Pulmonary artery endothelial cell (primary cell): Measurements from ENCODE around the gene RPL18. TPM values are rescaled to one million over a fixed set of nuclear protein-coding genes. Genes with fewer than 3 reads are reported as not detected.
"Not testable (repeated sequence)": the region's sequence is repeated elsewhere in the genome, so short reads cannot be mapped to it uniquely, and the experiment has no call there.

Experiments used
- DNase-seq: peaks from one replicate; pipeline ENCODE4 v3.0.0-alpha.2; 2011; ENCODE audit warnings: low read depth, low spot score
- total RNA-seq: library from RNA; depleted of rRNA; stranded (reverse); fragments of >200 nt; gene quantifications from 2 replicates; pipeline ENCODE4 v1.2.3, GENCODE V29; 2014

Gene RPL18
- 1,737 and 2,640 TPM in 2 replicates for total RNA-seq

- peak; percentile 100 for DNase-seq
Observed at GRCh38 chr19:48618916-48619691, at the start of gene RPL18, which contains the start of gene SPHK2. TSS of gene RPL18 (minus strand) at chr19:48619178. CDS start at chr19:48619143, 35 bp downstream. TSS of gene SPHK2 (plus strand) at chr19:48619506. CDS start at chr19:48620515, 1,009 bp downstream.

GRCh38 chr19:48668761-48669160 is 49.8 kb upstream of the RPL18 start:
- DNase-seq: no peak

GRCh38 chr19:48668332-48668731 is 49.4 kb upstream of the RPL18 start:
- DNase-seq: no peak

GRCh38 chr19:48665786-48666185 is 46.8 kb upstream of the RPL18 start:
- DNase-seq: no peak

- DNase-seq: no peak
Observed at GRCh38 chr19:48664476-48664875, 45.5 kb upstream of the RPL18 start.

GRCh38 chr19:48663667-48664066 is 44.7 kb upstream of the RPL18 start:
- DNase-seq: no peak

- DNase-seq: no peak
Observed at GRCh38 chr19:48661711-48662090, 42.7 kb upstream of the RPL18 start.

GRCh38 chr19:48660852-48661710 is 42.1 kb upstream of the RPL18 start:
- DNase-seq: peak; percentile 75

- DNase-seq: no peak
Observed at GRCh38 chr19:48659768-48660167, 40.8 kb upstream of the RPL18 start.

- no peak for DNase-seq
Observed at GRCh38 chr19:48658483-48658882, 39.5 kb upstream of the RPL18 start.

- DNase-seq: not testable (repeated sequence)
Observed at GRCh38 chr19:48657828-48658227, 38.9 kb upstream of the RPL18 start.

- DNase-seq: no peak
Observed at GRCh38 chr19:48656840-48657474, 38.0 kb upstream of the RPL18 start.

GRCh38 chr19:48654299-48655059 is 35.5 kb upstream of the RPL18 start:
- DNase-seq: no peak

- no peak for DNase-seq
Observed at GRCh38 chr19:48651683-48652048, 32.7 kb upstream of the RPL18 start.

- no peak for DNase-seq
Observed at GRCh38 chr19:48650974-48651682, 32.1 kb upstream of the RPL18 start.

- no peak for DNase-seq
Observed at GRCh38 chr19:48648134-48648533, 29.2 kb upstream of the RPL18 start.

GRCh38 chr19:48646722-48647216 is 27.8 kb upstream of the RPL18 start:
- DNase-seq: no peak

GRCh38 chr19:48646001-48646721 is 27.2 kb upstream of the RPL18 start, which contains the start of gene CA11:
TSS of gene CA11 (minus strand) at chr19:48646187. CDS start at chr19:48645632, 555 bp downstream.
- no peak for DNase-seq

- DNase-seq: no peak
Observed at GRCh38 chr19:48645620-48646000, 26.6 kb upstream of the RPL18 start.
